ENCODE data around the gene SLC9A8. TPM values are rescaled to one million over a fixed set of nuclear protein-coding genes. Genes with fewer than 3 reads are reported as not detected.

SLC9A8 gene
- total RNA-seq, 1 experiment from 2014 or later: 21.4 TPM

DNA sequence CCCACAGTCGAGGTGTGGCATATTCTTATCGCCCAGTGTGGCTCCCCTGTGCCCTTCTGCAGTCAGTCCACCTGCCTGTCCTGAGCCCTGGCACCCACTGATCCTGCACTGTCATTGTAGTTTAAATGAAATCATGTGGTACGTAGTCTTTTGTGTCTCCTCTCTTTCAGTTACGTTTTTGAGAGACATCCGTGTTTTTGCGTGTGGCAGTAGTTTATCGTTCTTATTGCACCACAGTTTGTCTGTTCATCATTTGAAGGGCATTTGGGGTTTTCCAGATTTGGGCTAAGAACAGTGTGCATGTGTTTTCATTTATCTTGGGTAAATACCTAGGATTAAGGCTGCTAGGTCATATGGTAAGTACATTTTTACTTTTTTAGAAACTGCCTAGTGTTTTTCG, 53.4 kb downstream of the SLC9A8 start:
- POLR2A ChIA-PET (ENCODE audit: unreplicated experiment): interaction anchor here (0.6 kb wide), 1 partner anchor 316 kb away, joined by 4 read pairs; no protein-coding TSS in a partner anchor
- H3K9me3 ChIP-seq (ENCODE audit: insufficient read depth, low read depth): no peaks in the 10 kb centered on the region
- intact Hi-C loops (cut with micrococcal nuclease; ENCODE audit: unreplicated experiment): no loop called here

GRCh38 chr20:49867453-49868215, 55.0 kb downstream of the SLC9A8 start:
- Histone ChIP-seq H3K4me3 (no peak overlapping the region), H3K4me2 (no peak overlapping the region), H3F3A (ENCODE audit: insufficient read depth, low read depth) (peaks cover 24% of the 10 kb centered on the region; the same call in 1 of the 2 replicates), H2AFZ (no peak overlapping the region), H3K36me3 (ENCODE audit: low read depth) (peaks cover 32% of the 10 kb centered on the region; the same call in 1 of the 2 replicates), H3K27ac (no peak overlapping the region), H3K9me2 (ENCODE audit: insufficient read depth) (no peaks in the 10 kb centered on the region), H3K9me3 (ENCODE audit: insufficient read depth, low read depth) (no peaks in the 10 kb centered on the region), H3K79me2 (ENCODE audit: low read depth) (no peaks in the 10 kb centered on the region), H3K27me3 (ENCODE audit: insufficient read depth, low read depth) (no peaks in the 10 kb centered on the region), H4K20me1 (ENCODE audit: insufficient read depth) (no peaks in the 10 kb centered on the region), H3K4me1 (replicated peaks; ENCODE audit: insufficient read depth) (peaks cover 12% of the 10 kb centered on the region)
- TF ChIP-seq EZH2 (IDR thresholded peaks at IDR 0.05; ENCODE audit: low read depth): no peak
- TF ChIP-seq, protein P1, sequence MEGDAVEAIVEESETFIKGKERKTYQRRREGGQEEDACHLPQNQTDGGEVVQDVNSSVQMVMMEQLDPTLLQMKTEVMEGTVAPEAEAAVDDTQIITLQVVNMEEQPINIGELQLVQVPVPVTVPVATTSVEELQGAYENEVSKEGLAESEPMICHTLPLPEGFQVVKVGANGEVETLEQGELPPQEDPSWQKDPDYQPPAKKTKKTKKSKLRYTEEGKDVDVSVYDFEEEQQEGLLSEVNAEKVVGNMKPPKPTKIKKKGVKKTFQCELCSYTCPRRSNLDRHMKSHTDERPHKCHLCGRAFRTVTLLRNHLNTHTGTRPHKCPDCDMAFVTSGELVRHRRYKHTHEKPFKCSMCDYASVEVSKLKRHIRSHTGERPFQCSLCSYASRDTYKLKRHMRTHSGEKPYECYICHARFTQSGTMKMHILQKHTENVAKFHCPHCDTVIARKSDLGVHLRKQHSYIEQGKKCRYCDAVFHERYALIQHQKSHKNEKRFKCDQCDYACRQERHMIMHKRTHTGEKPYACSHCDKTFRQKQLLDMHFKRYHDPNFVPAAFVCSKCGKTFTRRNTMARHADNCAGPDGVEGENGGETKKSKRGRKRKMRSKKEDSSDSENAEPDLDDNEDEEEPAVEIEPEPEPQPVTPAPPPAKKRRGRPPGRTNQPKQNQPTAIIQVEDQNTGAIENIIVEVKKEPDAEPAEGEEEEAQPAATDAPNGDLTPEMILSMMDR (conservative IDR thresholded peaks at IDR 0.05): no peak
- POLR2A ChIA-PET (ENCODE audit: unreplicated experiment): interaction anchor here (0.7 kb wide), 1 partner anchor 1080 kb away, joined by 3 read pairs; no protein-coding TSS in a partner anchor
- no peak for DNase-seq
- CTCF ChIA-PET: interaction anchor here (1.0 kb wide), 1 partner anchor 33 kb away, joined by 3 read pairs; no protein-coding TSS in a partner anchor
- no TSS peak for BruUV-seq (replicated peaks)
- intact Hi-C loops (cut with micrococcal nuclease; ENCODE audit: unreplicated experiment): no loop called here

More for the DNA sequence above, 53.4 kb downstream of the SLC9A8 start:
- peaks cover 32% of the 10 kb centered on the region; the same call in 1 of the 2 replicates for H3K36me3 ChIP-seq (ENCODE audit: low read depth)
- no peaks in the 10 kb centered on the region for H3K9me2 ChIP-seq (ENCODE audit: insufficient read depth)
- TF ChIP-seq, protein P1 (conservative IDR thresholded peaks at IDR 0.05): no peak
- no peak for TF ChIP-seq EZH2 (IDR thresholded peaks at IDR 0.05; ENCODE audit: low read depth)
- H3K27ac ChIP-seq: no peak overlapping the region
- CTCF ChIA-PET: no interaction called here
- H4K20me1 ChIP-seq (ENCODE audit: insufficient read depth): no peaks in the 10 kb centered on the region
- BruUV-seq (replicated peaks): no TSS peak
- H3K4me3 ChIP-seq: no peak overlapping the region
- H3K27me3 ChIP-seq (ENCODE audit: insufficient read depth, low read depth): no peaks in the 10 kb centered on the region
- H2AFZ ChIP-seq: no peak overlapping the region
- H3K4me1 ChIP-seq (replicated peaks; ENCODE audit: insufficient read depth): peaks cover 3% of the 10 kb centered on the region
- no peak for DNase-seq
- no peak overlapping the region for H3K4me2 ChIP-seq
- no peaks in the 10 kb centered on the region; the same call in 1 of the 2 replicates for H3K79me2 ChIP-seq (ENCODE audit: low read depth)
- H3F3A ChIP-seq (ENCODE audit: insufficient read depth, low read depth): peaks cover 10% of the 10 kb centered on the region; the same call in 1 of the 2 replicates

DNA sequence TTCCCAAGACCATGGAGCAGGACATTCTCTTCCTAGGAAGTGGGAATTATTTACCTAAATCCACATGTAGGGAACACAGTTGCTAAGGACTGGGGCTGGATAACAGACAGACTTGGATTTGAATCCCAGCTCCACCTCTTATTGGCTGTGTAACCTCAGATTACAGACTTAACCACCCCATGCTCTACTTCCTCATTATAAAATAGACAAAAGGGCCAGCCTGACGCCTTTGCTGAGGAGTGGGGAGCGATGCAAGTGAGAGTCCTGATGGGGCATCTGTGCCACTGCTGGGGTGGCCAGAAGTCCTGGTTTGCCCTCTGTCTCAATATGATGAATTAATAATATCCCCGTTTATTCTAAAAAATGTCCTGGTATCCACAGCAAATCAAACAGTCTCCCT, 55.9 kb downstream of the SLC9A8 start:
- Histone ChIP-seq H4K20me1 (ENCODE audit: insufficient read depth) (no peaks in the 10 kb centered on the region), H3K27ac (no peak overlapping the region), H3K79me2 (ENCODE audit: low read depth) (no peaks in the 10 kb centered on the region), H3K27me3 (ENCODE audit: insufficient read depth, low read depth) (no peaks in the 10 kb centered on the region), H3K4me2 (no peak overlapping the region), H3K4me1 (replicated peaks; ENCODE audit: insufficient read depth) (peaks cover 12% of the 10 kb centered on the region), H3F3A (ENCODE audit: insufficient read depth, low read depth) (peaks cover 27% of the 10 kb centered on the region; the same call in 1 of the 2 replicates), H3K9me3 (ENCODE audit: insufficient read depth, low read depth) (no peaks in the 10 kb centered on the region), H3K9me2 (ENCODE audit: insufficient read depth) (no peaks in the 10 kb centered on the region), H3K36me3 (ENCODE audit: low read depth) (peaks cover 24% of the 10 kb centered on the region; the same call in 1 of the 2 replicates), H2AFZ (no peak overlapping the region), H3K4me3 (no peak overlapping the region)
- no peak for DNase-seq
- ChIA-PET CTCF (no interaction called here), POLR2A (ENCODE audit: unreplicated experiment) (no interaction called here)
- no TSS peak for BruUV-seq (replicated peaks)
- intact Hi-C loops (cut with micrococcal nuclease; ENCODE audit: unreplicated experiment): no loop called here
- TF ChIP-seq, protein P1 (conservative IDR thresholded peaks at IDR 0.05): no peak
- no peak for TF ChIP-seq EZH2 (IDR thresholded peaks at IDR 0.05; ENCODE audit: low read depth)
